GM12865 (cell line): Measurements from ENCODE around the gene FSTL3.
A peak's percentile ranks its signal among the peaks of the same experiment; 100 is the strongest.

Source experiments
- DNase-seq: peaks from one replicate; pipeline ENCODE4 v3.0.0; 2010; ENCODE audit warnings: low read depth
- H3K4me3 ChIP-seq: 2 replicates; pipeline ENCODE4 v1.5.1; 2011; ENCODE audit warnings: mild to moderate bottlenecking, low read depth, low read length, control low read depth
- CTCF ChIP-seq: IDR thresholded peaks from 2 replicates; pipeline ENCODE4 v1.5.1; 2011; ENCODE audit warnings: low read length, control low read depth, low read depth, inconsistent platforms; ENCODE audit not compliant: insufficient read depth; ENCODE audit errors: missing control alignments

FSTL3 gene

GRCh38 chr19:658059-658839 lies 17.9 kb upstream of the FSTL3 start:
- TF ChIP-seq CTCF = no peak
- DNase-seq = no peak
- no peak overlapping the region for H3K4me3 ChIP-seq

- H3K4me3 ChIP-seq = peak overlapping the region; percentile 85; the same call in 1 of the 2 replicates
- DNase-seq = peak; percentile 75
- no peak for TF ChIP-seq CTCF
These were observed 17.0 kb upstream of the FSTL3 start for GRCh38 chr19:658916-659839.

- H3K4me3 ChIP-seq = peak overlapping the region; percentile 85
- TF ChIP-seq CTCF = no peak
- DNase-seq = no peak
These were observed 15.3 kb upstream of the FSTL3 start for GRCh38 chr19:660793-661426.

GRCh38 chr19:661427-662196 lies 14.6 kb upstream of the FSTL3 start:
- TF ChIP-seq CTCF = no peak
- H3K4me3 ChIP-seq = peak overlapping the region; percentile 85
- peak; percentile 76 for DNase-seq

GRCh38 chr19:662207-662961 lies 13.8 kb upstream of the FSTL3 start:
- peak overlapping the region; percentile 85 for H3K4me3 ChIP-seq
- DNase-seq = peak; percentile 80
- no peak for TF ChIP-seq CTCF
